MM.1S (cell line): ENCODE data around the gene HSD11B2.

Source experiments
- EZH2 ChIP-seq: fragments of 300-600 bp; sonication (generic); optimal IDR thresholded peaks from 2 replicates; pipeline ENCODE3; 2017; ENCODE audit warnings: low read depth, mild to moderate bottlenecking, antibody characterized with exemption, low read length, mixed read lengths
- EZH2phosphoT487 ChIP-seq: fragments of 300-600 bp; sonication (generic); IDR thresholded peaks from 2 replicates; pipeline ENCODE4 v1.6.1; 2018; ENCODE audit warnings: antibody characterized with exemption, low read length
- TF ChIP-seq, protein P1 (sequence below): fragments of 300-600 bp; sonication (generic); IDR thresholded peaks from 2 replicates; pipeline ENCODE4 v1.5.1; 2016; ENCODE audit warnings: antibody characterized with exemption, low read length, mixed read lengths

DNA sequence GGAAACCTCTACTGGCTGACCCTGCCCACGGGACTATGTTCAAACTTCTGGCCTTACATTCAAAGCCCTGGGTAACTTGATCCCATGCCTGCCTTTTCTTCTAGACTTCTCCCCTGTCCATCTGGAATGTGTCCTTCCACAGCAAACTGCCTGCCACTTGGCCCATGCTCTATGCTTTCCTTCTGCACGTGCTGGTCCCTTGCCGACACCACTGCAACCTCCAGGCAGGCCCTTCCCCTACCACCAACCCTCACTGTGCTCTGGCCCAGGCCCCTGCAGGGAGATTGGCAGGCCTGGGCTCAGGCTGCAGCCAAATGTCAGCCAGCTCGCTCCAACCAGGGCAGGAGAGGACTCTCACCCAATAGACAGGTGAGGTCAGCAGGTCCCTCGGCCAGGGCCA, 11.0 kb downstream of the HSD11B2 start:
- TF ChIP-seq, protein P1, sequence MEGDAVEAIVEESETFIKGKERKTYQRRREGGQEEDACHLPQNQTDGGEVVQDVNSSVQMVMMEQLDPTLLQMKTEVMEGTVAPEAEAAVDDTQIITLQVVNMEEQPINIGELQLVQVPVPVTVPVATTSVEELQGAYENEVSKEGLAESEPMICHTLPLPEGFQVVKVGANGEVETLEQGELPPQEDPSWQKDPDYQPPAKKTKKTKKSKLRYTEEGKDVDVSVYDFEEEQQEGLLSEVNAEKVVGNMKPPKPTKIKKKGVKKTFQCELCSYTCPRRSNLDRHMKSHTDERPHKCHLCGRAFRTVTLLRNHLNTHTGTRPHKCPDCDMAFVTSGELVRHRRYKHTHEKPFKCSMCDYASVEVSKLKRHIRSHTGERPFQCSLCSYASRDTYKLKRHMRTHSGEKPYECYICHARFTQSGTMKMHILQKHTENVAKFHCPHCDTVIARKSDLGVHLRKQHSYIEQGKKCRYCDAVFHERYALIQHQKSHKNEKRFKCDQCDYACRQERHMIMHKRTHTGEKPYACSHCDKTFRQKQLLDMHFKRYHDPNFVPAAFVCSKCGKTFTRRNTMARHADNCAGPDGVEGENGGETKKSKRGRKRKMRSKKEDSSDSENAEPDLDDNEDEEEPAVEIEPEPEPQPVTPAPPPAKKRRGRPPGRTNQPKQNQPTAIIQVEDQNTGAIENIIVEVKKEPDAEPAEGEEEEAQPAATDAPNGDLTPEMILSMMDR: no peak
- TF ChIP-seq EZH2 (no peak), EZH2phosphoT487 (no peak)
